NCI-H1048 (cell line): ENCODE results near the gene CBLN2.

Experiments used
- DNase-seq: peaks from one replicate; lab custom pipeline; 2025; lab: John Stamatoyannopoulos, UW

Gene CBLN2

GRCh38 chr18:72544092-72544886 lies at the start of gene CBLN2:
CBLN2 (minus strand) TSS chr18:72544342; CDS start chr18:72542160, 2,182 bp downstream.
- peak; percentile 15 for DNase-seq

GRCh38 chr18:72588360-72588759 lies 44.2 kb upstream of the CBLN2 start:
- DNase-seq, result no peak

DNA sequence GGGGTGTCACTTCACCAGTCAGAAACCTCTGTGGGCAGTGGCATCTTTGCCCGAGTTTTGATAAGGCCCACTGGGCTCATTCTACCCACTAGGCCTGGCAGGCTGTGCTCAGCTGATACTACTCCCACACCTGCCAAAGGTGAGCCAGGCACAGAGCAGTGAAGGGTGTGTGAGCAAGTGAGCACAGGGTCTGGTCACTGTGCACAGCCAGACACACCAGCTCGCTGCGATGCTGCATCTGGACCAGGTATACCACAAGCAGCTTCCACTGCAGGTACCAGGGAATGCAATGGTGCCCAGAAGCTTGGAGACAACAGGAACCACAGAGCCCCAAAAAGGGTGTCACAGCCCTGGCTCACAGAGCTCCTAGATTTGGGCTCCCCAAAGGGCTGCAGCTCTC lies 40.6 kb upstream of the CBLN2 start:
- no peak for DNase-seq

DNA sequence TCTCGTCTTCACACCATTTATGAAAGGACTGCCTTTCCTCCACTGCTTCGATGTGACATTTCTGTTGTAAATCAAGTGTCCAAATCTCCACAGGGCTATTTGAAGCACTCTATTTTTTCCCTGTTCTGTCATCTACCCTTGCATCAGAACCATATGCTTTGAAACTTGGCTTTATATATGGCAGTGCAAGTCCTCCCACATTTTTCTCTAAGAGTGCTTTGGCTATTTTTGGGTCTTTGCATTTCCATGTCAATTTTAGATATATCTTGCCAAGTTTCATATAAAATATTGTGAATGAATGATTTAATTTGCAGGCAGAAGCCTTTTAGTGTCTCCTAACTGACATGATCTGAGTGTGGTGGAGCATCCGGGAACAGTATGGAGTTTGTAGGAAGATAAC lies 37.8 kb upstream of the CBLN2 start:
- DNase-seq, result no peak

DNA sequence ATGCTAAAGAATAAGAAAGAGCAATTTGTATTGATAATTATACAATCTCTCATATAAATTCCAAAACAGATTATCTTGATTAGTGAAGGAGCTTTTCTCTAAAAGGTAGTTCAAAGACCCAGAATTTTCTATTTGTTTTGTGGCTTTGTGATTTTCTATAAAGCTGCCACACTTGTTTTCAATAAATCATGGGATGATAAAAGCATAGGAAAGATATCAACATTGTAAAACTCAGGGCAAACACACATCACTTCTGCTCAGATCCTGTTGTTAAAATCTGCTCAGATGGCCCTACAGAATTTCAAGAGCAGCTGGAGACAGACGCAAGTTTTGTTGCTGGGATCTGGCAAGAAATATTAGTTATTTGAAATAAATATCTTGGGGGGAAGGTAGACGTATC lies 28.8 kb upstream of the CBLN2 start:
- DNase-seq, result no peak

DNA sequence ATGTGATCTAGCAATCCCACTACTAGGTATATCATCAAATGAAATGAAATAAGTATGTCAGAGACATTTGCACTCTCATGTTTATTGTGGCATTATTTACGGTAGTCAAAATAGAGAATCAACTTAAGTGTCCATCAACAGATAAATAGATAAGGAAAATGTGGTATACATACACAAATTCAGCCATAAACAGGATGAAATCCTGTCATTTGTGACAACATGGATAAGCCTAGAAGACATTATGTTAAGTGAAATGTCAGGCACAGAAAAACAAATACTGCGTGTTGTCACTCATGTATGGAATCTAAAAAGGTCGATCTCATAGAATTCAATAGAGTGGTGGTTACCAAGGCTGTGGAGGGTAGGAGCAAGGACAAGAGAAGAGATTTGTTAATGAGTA lies 22.1 kb upstream of the CBLN2 start:
- no peak for DNase-seq

DNA sequence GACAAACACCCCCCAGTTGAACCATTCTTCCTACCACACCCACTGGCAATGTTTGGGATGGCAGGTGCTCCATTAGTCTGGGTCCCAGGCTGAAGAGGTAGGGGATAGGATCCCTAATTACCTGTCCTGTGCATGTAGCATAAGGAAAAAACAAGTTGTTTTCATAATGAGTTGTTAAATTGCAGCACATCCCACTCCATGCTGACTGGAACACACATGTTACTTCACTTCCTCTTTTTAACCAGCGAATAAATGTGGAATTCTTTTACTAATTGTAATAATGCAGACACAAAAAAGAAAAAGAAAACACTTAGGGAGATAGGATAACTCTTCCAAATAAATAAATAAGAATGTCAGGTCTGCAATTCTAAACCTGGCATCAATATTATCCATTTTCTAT lies 11.8 kb upstream of the CBLN2 start:
- DNase-seq, result no peak

DNA sequence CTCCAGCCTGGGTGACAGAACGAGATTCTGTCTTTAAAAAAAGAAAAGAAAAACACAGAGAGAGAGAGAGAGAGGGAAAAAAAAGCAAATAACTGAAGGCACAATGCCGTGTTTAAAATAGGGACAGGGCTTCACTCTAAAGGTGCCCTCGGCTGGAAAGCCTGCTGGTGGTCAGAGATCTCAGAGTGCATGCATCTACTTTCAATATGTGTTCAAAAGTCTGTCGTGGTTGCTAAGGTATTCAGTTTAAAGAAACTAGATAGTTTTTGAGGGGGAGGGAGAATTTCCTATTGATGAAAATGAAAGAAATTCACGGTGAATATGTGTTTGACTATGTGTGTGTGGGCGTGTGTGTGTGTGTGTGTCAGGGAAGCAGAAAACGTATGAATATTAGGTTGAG lies 11.0 kb upstream of the CBLN2 start:
- DNase-seq, result no peak

GRCh38 chr18:72543357-72544055 lies 636 bp downstream of the CBLN2 start:
- no peak for DNase-seq

GRCh38 chr18:72542984-72543356 lies 1.2 kb downstream of the CBLN2 start:
- DNase-seq, result no peak

DNA sequence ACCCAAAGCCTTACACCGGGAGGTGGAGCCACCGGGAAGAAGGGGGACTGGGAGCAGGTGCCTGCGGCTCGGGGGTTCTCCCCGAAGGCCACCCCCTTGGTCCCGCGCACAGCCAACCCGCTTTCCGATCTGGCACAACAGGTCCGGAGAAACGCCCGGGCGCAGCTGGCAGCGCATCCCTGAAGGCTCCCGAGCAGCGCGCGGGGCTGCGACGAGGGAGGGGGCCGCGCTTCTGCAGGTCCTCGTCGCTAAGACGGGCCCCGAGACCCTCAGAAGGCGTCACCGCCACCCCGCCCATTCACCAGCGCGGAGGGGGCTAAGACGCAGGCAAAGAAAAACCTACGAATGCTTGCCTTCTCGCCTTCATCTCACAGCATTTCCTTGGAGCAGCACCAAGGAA lies 1.8 kb downstream of the CBLN2 start:
- no peak for DNase-seq

DNA sequence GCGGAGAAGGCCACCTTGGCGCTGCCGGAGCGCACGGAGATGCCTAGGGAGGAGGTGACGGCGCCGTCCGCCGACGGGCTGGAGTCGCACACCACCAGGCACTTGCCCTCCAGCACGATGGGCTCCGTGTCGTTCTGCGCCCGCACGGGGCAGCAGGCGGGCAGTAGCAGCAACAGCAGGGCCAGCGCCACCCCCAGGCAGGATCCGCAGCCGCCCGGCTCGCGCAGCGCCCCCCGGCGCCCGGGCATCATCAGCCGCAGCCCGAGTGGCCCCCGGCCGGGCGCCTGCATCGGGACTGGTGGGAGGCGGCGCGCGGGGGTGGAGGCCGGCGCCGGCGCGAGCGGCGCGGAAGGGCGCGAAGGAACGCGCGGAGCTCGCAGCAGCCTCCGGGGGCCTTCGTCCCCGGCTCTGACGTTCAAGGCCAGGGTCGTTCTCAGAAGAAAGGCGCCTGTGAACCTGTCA lies 2.2 kb downstream of the CBLN2 start:
- DNase-seq, result no peak

DNA sequence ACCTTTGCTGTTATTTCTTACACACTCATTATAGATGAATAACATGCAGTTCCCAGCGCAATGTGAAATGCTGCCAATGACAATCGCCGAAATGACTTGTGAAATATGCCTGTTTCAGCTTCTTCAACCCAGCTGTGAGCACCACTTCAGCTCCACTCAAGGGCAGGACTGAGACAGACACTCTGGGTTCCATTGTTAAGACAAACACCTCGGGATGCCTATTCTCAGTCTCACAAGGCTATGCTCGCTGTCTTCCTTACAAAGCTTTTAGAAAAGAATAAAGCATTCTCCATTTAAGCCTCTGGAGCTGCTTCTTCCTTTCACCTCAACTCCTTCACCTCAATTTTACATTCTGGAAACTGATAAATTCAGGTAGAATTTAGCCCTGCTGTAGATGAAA lies 4.2 kb downstream of the CBLN2 start:
- DNase-seq, result no peak

- DNase-seq, result no peak
These were observed 13.5 kb downstream of the CBLN2 start for GRCh38 chr18:72530622-72531021.

GRCh38 chr18:72504866-72505265 lies 39.3 kb downstream of the CBLN2 start:
- no peak for DNase-seq

- no peak for DNase-seq
These were observed 41.3 kb downstream of the CBLN2 start for GRCh38 chr18:72502671-72503431.

DNA sequence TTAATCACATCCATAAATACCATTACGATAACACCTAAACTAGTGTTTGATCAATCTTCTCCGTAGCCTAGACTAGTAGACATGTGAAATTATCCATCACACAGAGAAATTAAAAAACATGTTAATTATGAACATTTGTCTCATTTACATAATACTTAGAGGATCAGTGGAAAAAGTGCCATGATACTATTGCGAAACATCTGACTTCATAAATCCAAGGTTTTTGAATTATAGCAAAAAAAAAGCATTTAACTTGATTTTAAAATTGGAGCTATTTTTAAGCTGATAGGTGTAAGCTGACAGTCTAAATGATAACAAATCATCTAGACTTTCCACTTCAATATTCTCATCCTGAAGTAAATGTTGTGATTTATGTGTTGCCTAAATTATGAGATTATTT lies 51.6 kb downstream of the CBLN2 start:
- no peak for DNase-seq
